K562 (cell line): ENCODE measurements around the gene PHB1. TPM values are rescaled to one million over a fixed set of nuclear protein-coding genes. Genes with fewer than 3 reads are reported as not detected.

Experiments used
- HDAC1 ChIP-seq, 2 experiments: fragments of 450-650 bp; IDR thresholded peaks; 2 replicates each; pipeline ENCODE4 v1.6.1; 2016 to 2017; ENCODE audit warnings: inconsistent platforms in 1 of 2, mild to moderate bottlenecking in 1 of 2, moderate library complexity in 1 of 2
- HMGN3 ChIP-seq: IDR thresholded peaks from 2 replicates; pipeline ENCODE4 v1.6.1; 2011; ENCODE audit warnings: borderline replicate concordance, low read depth, mild to moderate bottlenecking, mixed read lengths, low read length; ENCODE audit not compliant: insufficient read length; ENCODE audit errors: extremely low read depth
- JUN ChIP-seq, 2 experiments: sonication (generic) in 1 of 2; formaldehyde crosslinking in 1 of 2; IDR thresholded peaks; 2 replicates each; pipeline versions ENCODE4 v1.6.1 to v1.8.0; 2012 to 2022; ENCODE audit warnings: borderline replicate concordance in 2 of 2, mild to moderate bottlenecking in 2 of 2, improper control_type of control experiment in 1 of 2, low read depth in 1 of 2, low read length in 1 of 2, missing genetic modification reagents in 1 of 2
- KLF6 ChIP-seq: fragments of 250-450 bp; sonication (Bioruptor Pico); IDR thresholded peaks from 2 replicates; pipeline ENCODE4 v1.4.0; 2020; ENCODE audit warnings: mild to moderate bottlenecking, moderate library complexity, borderline replicate concordance
- MYC ChIP-seq, 2 experiments: fragments of 250-450 bp in 1 of 2; sonication (Bioruptor Pico) in 1 of 2; IDR thresholded peaks; 2 replicates each; pipeline versions ENCODE4 v1.5.1 to v1.6.1; 2012 to 2021; ENCODE audit warnings: low read depth in 2 of 2, borderline replicate concordance in 1 of 2, improper control_type of control experiment in 1 of 2, low read length in 1 of 2, mild to moderate bottlenecking in 1 of 2, moderate library complexity in 1 of 2
- NRF1 ChIP-seq, 2 experiments: fragments of 450-650 bp; IDR thresholded peaks in 1 of 2; conservative IDR thresholded peaks in 1 of 2; 2 replicates each; pipeline ENCODE4 v1.6.1; 2014; ENCODE audit warnings: mild to moderate bottlenecking in 2 of 2
- OTX1 ChIP-seq: fragments of 450-650 bp; formaldehyde crosslinking; IDR thresholded peaks from 2 replicates; pipeline ENCODE4 v1.4.0; 2022; ENCODE audit warnings: mild to moderate bottlenecking
- PRDM10 ChIP-seq: fragments of 450-650 bp; IDR thresholded peaks from 2 replicates; pipeline ENCODE4 v1.6.1; 2018; ENCODE audit not compliant: partially characterized antibody
- PTBP1 ChIP-seq: fragments of 200-400 bp; formaldehyde crosslinking; IDR thresholded peaks from 2 replicates; pipeline ENCODE4 v1.6.1; 2017; ENCODE audit warnings: low read depth, low read length
- THRA ChIP-seq: fragments of 450-650 bp; IDR thresholded peaks from 2 replicates; pipeline ENCODE4 v1.6.1; 2017; ENCODE audit warnings: mild to moderate bottlenecking, moderate library complexity
- ZEB2 ChIP-seq: fragments of 450-650 bp; IDR thresholded peaks from 2 replicates; pipeline ENCODE4 v1.6.1; 2016
- ZNF395 ChIP-seq: fragments of 200-800 bp; sonication (Bioruptor generic); IDR thresholded peaks from 2 replicates; pipeline ENCODE4 v1.6.1; 2017; ENCODE audit warnings: missing genetic modification characterization, missing compliant biosample characterization
- polyA plus RNA-seq, 8 experiments: library from polyadenylated mRNA; depleted of rRNA in 4 of 8; stranded (reverse) in 5 of 8; unstranded in 3 of 8; fragments of >200 nt; fragmentation: Nextera tagmentation in 2 of 8; fragmentation: Illumina TruSeq in 1 of 8; extraction: Ambion mirVana in 2 of 8; extraction: Trizol in 1 of 8; gene quantifications; 2 replicates each; pipeline versions ENCODE4 v1.2.1 to v1.2.3, GENCODE V29; 2011 to 2014; ENCODE audit warnings: inconsistent platforms in 1 of 8, missing spikeins in 1 of 8
- total RNA-seq, 7 experiments: library from RNA; depleted of rRNA in 6 of 7; stranded (reverse); fragments of >200 nt in 6 of 7; fragmentation: Illumina TruSeq in 2 of 7; extraction: Trizol in 2 of 7; gene quantifications; 2 replicates each; pipeline versions ENCODE4 v1.2.1 to v1.2.3, GENCODE V29; 2011 to 2021; ENCODE audit warnings: low replicate concordance in 1 of 7
- TF ChIP-seq, protein P1 (sequence below): fragments of 450-650 bp; IDR thresholded peaks from 2 replicates; pipeline ENCODE4 v1.6.1; 2017; ENCODE audit warnings: antibody characterized with exemption, mild to moderate bottlenecking

PHB1 gene
- total and polyA plus RNA-seq, 9 of the 15 experiments (the other 6 are each of a cell fraction or from before 2014, with no cell fraction given) = 191 to 818 (median 349) TPM

DNA sequence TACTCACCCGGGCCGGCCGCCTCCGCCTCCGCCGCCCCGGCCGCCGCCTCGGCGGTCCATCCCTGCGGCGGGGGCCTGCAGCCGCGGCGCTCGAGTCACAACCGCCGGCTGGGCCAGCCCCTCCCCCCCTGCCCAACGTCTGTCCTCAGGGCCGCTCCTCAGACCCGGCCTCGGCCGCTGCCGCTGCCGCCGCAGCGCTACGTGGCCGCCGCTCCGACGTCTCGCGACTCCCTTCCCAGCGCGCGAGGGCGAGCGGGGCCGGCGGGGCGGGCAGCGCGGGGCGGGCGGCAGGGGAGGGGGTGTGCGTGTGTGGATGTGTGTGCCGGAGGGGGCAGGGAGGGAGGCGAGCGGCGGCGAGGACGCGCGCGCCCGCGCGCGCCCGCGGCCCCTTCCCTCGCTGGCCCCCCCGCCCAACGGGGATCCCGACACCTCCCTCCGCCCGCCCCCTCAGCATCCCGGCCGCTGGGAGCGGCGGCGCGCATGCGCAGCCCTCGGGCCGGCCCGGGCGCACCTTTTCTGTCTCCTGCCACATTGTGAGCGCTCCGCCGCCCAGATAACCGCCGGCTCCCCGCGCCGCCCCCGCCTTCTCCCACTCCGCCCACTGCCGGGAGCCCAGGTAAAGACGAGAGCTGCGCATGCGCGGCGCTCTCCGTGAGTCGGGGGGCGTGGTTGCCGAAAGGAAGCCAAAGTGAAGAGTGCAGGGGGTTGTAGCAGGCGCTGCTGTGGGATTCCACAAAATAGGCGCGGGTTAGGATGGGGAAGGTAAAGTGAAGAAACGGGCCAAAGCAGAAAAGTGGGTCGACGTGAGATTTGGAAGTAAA, 52.6 kb downstream of the PHB1 start, which contains the start of gene ZNF652 (continued):
- TF ChIP-seq PRDM10 (peak; percentile 68), ZNF395 (CRISPR knock-in tag) (no peak), ZEB2 (peak; percentile 92), JUN (IDR thresholded peaks at IDR 0.05; ENCODE audit: borderline replicate concordance, low read depth, low read length) (peak; percentile 8; the same call in 1 of the 2 replicates), JUN (CRISPR knock-in tag; IDR thresholded peaks at IDR 0.05; ENCODE audit: borderline replicate concordance) (no peak), NRF1 (conservative IDR thresholded peaks at IDR 0.05 in 1 of 2, IDR thresholded peaks at IDR 0.05 in 1 of 2) (peak; percentile 99), THRA (no peak), KLF6 (CRISPR knock-in tag) (no peak), PTBP1 (no peak), OTX1 (peak; percentile 32; the same call in 1 of the 2 replicates), HMGN3 (no peak), MYC (IDR thresholded peaks at IDR 0.05; ENCODE audit: low read depth, low read length) (peak; percentile 45), MYC (CRISPR knock-in tag; IDR thresholded peaks at IDR 0.05; ENCODE audit: borderline replicate concordance, low read depth) (no peak), HDAC1 (IDR thresholded peaks at IDR 0.05) (peak in 1 of 2 experiments; percentile 53; a peak in 2 of 4 replicates)
- TF ChIP-seq, protein P1, sequence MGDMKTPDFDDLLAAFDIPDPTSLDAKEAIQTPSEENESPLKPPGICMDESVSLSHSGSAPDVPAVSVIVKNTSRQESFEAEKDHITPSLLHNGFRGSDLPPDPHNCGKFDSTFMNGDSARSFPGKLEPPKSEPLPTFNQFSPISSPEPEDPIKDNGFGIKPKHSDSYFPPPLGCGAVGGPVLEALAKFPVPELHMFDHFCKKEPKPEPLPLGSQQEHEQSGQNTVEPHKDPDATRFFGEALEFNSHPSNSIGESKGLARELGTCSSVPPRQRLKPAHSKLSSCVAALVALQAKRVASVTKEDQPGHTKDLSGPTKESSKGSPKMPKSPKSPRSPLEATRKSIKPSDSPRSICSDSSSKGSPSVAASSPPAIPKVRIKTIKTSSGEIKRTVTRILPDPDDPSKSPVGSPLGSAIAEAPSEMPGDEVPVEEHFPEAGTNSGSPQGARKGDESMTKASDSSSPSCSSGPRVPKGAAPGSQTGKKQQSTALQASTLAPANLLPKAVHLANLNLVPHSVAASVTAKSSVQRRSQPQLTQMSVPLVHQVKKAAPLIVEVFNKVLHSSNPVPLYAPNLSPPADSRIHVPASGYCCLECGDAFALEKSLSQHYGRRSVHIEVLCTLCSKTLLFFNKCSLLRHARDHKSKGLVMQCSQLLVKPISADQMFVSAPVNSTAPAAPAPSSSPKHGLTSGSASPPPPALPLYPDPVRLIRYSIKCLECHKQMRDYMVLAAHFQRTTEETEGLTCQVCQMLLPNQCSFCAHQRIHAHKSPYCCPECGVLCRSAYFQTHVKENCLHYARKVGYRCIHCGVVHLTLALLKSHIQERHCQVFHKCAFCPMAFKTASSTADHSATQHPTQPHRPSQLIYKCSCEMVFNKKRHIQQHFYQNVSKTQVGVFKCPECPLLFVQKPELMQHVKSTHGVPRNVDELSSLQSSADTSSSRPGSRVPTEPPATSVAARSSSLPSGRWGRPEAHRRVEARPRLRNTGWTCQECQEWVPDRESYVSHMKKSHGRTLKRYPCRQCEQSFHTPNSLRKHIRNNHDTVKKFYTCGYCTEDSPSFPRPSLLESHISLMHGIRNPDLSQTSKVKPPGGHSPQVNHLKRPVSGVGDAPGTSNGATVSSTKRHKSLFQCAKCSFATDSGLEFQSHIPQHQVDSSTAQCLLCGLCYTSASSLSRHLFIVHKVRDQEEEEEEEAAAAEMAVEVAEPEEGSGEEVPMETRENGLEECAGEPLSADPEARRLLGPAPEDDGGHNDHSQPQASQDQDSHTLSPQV = peak; percentile 48; the same call in 1 of the 2 replicates
